NCI-H446 (cell line): Measurements from ENCODE around the gene KCND2.
A peak's percentile ranks its signal among the peaks of the same experiment; 100 is the strongest.
"Not testable (repeated sequence)": the region's sequence is repeated elsewhere in the genome, so short reads cannot be mapped to it uniquely, and the experiment has no call there.

ENCODE experiments used
- DNase-seq, 2 experiments: peaks; one replicate each; lab custom pipeline; 2025; lab: John Stamatoyannopoulos, UW

KCND2 gene

GRCh38 chr7:120502132-120502531 lies 229.2 kb downstream of the KCND2 start:
- no peak for DNase-seq

- DNase-seq, result no peak
Measured at GRCh38 chr7:120502825-120503224, 229.8 kb downstream of the KCND2 start.

GRCh38 chr7:120504386-120504785 lies 231.4 kb downstream of the KCND2 start:
- peak in 1 of 2 experiments; percentile 53 for DNase-seq

- no peak for DNase-seq
Measured at GRCh38 chr7:120505770-120506169, 232.8 kb downstream of the KCND2 start.

- DNase-seq, result no peak
Measured at GRCh38 chr7:120512701-120513100, 239.7 kb downstream of the KCND2 start.

- no peak for DNase-seq
Measured at GRCh38 chr7:120519224-120519623, 246.2 kb downstream of the KCND2 start.

GRCh38 chr7:120521761-120522737 lies 249.1 kb downstream of the KCND2 start:
- DNase-seq, result no peak

- no peak for DNase-seq
Measured at GRCh38 chr7:120523985-120524384, 251.0 kb downstream of the KCND2 start.

GRCh38 chr7:120526902-120527509 lies 254.0 kb downstream of the KCND2 start:
- DNase-seq, result no peak

- DNase-seq, result no peak
Measured at GRCh38 chr7:120529736-120530135, 256.8 kb downstream of the KCND2 start.

- no peak for DNase-seq
Measured at GRCh38 chr7:120538335-120538734, 265.4 kb downstream of the KCND2 start.

GRCh38 chr7:120539321-120539720 lies 266.3 kb downstream of the KCND2 start:
- no peak for DNase-seq

- DNase-seq, result no peak
Measured at GRCh38 chr7:120547605-120548004, 274.6 kb downstream of the KCND2 start.

GRCh38 chr7:120550494-120551048 lies 277.6 kb downstream of the KCND2 start:
- DNase-seq, result peak in 1 of 2 experiments; percentile 6

- DNase-seq, result no peak
Measured at GRCh38 chr7:120553491-120553890, 280.5 kb downstream of the KCND2 start.

GRCh38 chr7:120554960-120555571 lies 282.1 kb downstream of the KCND2 start:
- peak; percentile 37 to 65 for DNase-seq

- DNase-seq, result no peak
Measured at GRCh38 chr7:120564145-120564544, 291.2 kb downstream of the KCND2 start.

- DNase-seq, result no peak
Measured at GRCh38 chr7:120567204-120567603, 294.2 kb downstream of the KCND2 start.

- not testable (repeated sequence) for DNase-seq
Measured at GRCh38 chr7:120578657-120579056, 305.7 kb downstream of the KCND2 start.

- DNase-seq, result no peak
Measured at GRCh38 chr7:120582916-120583315, 309.9 kb downstream of the KCND2 start.

- no peak for DNase-seq
Measured at GRCh38 chr7:120583899-120584586, 311.1 kb downstream of the KCND2 start.

GRCh38 chr7:120586571-120586970 lies 313.6 kb downstream of the KCND2 start:
- no peak for DNase-seq
